GM21737 (cell line): Measurements from ENCODE around the gene DLG5.

Experiments used
- ATAC-seq: cut with Tn5 transposase; IDR thresholded peaks from one replicate; pipeline ENCODE4 v1.9.1; 2021; ENCODE audit warnings: mild to moderate bottlenecking, moderate library complexity; ENCODE audit not compliant: unreplicated experiment

Gene DLG5

GRCh38 chr10:77955136-77955535 lies 28.6 kb upstream of the DLG5 start:
- ATAC-seq = no peak

GRCh38 chr10:77949167-77949566 lies 22.6 kb upstream of the DLG5 start:
- no peak for ATAC-seq

- ATAC-seq = no peak
These were observed 19.5 kb upstream of the DLG5 start for GRCh38 chr10:77946084-77946483.

- ATAC-seq = no peak
These were observed 18.0 kb upstream of the DLG5 start for GRCh38 chr10:77944519-77944918.

- no peak for ATAC-seq
These were observed 16.8 kb upstream of the DLG5 start for GRCh38 chr10:77943121-77943901.

- no peak for ATAC-seq
These were observed 15.2 kb upstream of the DLG5 start for GRCh38 chr10:77941790-77942189.

- no peak for ATAC-seq
These were observed 14.1 kb upstream of the DLG5 start for GRCh38 chr10:77940627-77941026.

GRCh38 chr10:77940225-77940624 lies 13.7 kb upstream of the DLG5 start:
- ATAC-seq = no peak

GRCh38 chr10:77939561-77940001 lies 13.0 kb upstream of the DLG5 start:
- no peak for ATAC-seq

- ATAC-seq = no peak
These were observed 10.4 kb upstream of the DLG5 start for GRCh38 chr10:77936697-77937567.

- ATAC-seq = no peak
These were observed 5.6 kb upstream of the DLG5 start for GRCh38 chr10:77932016-77932715.

GRCh38 chr10:77927402-77928246 lies 1.1 kb upstream of the DLG5 start:
- no peak for ATAC-seq

GRCh38 chr10:77925795-77926565 lies 575 bp downstream of the DLG5 start:
- ATAC-seq = no peak

GRCh38 chr10:77925410-77925794 lies 1.2 kb downstream of the DLG5 start:
- ATAC-seq = no peak

- no peak for ATAC-seq
These were observed 3.9 kb downstream of the DLG5 start for GRCh38 chr10:77922566-77923179.

GRCh38 chr10:77922055-77922454 lies 4.5 kb downstream of the DLG5 start:
- ATAC-seq = no peak

- ATAC-seq = no peak
These were observed 5.2 kb downstream of the DLG5 start for GRCh38 chr10:77921395-77921794.

- no peak for ATAC-seq
These were observed 6.1 kb downstream of the DLG5 start for GRCh38 chr10:77920495-77920894.

GRCh38 chr10:77919713-77920108 lies 6.8 kb downstream of the DLG5 start:
- no peak for ATAC-seq
